ENCODE data around the gene NOL8.

NOL8 gene

DNA sequence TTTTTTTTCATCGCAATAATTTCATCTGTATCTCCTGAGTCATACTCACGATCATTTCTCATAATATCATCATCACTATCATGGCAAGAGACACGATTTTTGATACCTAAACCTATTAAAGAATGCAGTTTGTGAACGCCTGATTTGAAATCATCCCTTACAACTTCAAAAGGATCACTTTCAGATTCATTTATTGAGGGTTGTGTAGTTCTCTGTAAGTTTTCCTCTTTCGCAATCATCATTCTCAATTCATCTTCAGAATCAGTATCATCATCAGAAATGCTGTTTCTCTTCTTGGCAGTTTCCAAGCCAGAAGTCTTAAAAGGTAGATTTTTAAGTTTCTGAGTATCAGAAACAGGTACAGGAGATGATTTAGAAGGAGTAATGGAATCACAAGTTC is 9.7 kb downstream of the NOL8 start:
- in situ Hi-C loops (cut with MboI; ENCODE audit: low pct_unique_long_range_greater_than_20kb, low sequenced_read_pairs, unreplicated experiment): loop anchor here (25.0 kb wide), 1 partner anchor 322 kb away; no protein-coding TSS in a partner anchor
- no peak for DNase-seq (ENCODE audit: low spot score)
- no peak for TF ChIP-seq CTCF (IDR thresholded peaks at IDR 0.05; ENCODE audit: extremely low read depth, insufficient read depth, missing control alignments)

GRCh38 chr9:92313624-92314012 is 11.5 kb downstream of the NOL8 start:
- in situ Hi-C loops (cut with MboI; ENCODE audit: low pct_unique_long_range_greater_than_20kb, low sequenced_read_pairs, unreplicated experiment): loop anchor here (25.0 kb wide), 1 partner anchor 324 kb away; no protein-coding TSS in a partner anchor
- no peak for TF ChIP-seq CTCF (IDR thresholded peaks at IDR 0.05; ENCODE audit: extremely low read depth, insufficient read depth, missing control alignments)
- no peak for DNase-seq (ENCODE audit: low spot score)

- in situ Hi-C loops (cut with MboI; ENCODE audit: low pct_unique_long_range_greater_than_20kb, low sequenced_read_pairs, unreplicated experiment): loop anchor here (25.0 kb wide), 1 partner anchor 324 kb away; no protein-coding TSS in a partner anchor
- no peak for DNase-seq (ENCODE audit: low spot score)
- TF ChIP-seq CTCF (IDR thresholded peaks at IDR 0.05; ENCODE audit: extremely low read depth, insufficient read depth, missing control alignments): no peak
Measured at GRCh38 chr9:92312887-92313623, 12.1 kb downstream of the NOL8 start.

- no peak for TF ChIP-seq CTCF (IDR thresholded peaks at IDR 0.05; ENCODE audit: extremely low read depth, insufficient read depth, missing control alignments)
- in situ Hi-C loops (cut with MboI; ENCODE audit: low pct_unique_long_range_greater_than_20kb, low sequenced_read_pairs, unreplicated experiment): loop anchor here (25.0 kb wide), 1 partner anchor 327 kb away; no protein-coding TSS in a partner anchor
- DNase-seq (ENCODE audit: low spot score): no peak
Measured at GRCh38 chr9:92310562-92310961, 14.6 kb downstream of the NOL8 start.

- TF ChIP-seq CTCF (IDR thresholded peaks at IDR 0.05; ENCODE audit: extremely low read depth, insufficient read depth, missing control alignments): no peak
- in situ Hi-C loops (cut with MboI; ENCODE audit: low pct_unique_long_range_greater_than_20kb, low sequenced_read_pairs, unreplicated experiment): loop anchor here (25.0 kb wide), 1 partner anchor 328 kb away; no protein-coding TSS in a partner anchor
- DNase-seq (ENCODE audit: low spot score): no peak
Measured at GRCh38 chr9:92308893-92309292, 16.3 kb downstream of the NOL8 start.

- in situ Hi-C loops (cut with MboI; ENCODE audit: low pct_unique_long_range_greater_than_20kb, low sequenced_read_pairs, unreplicated experiment): loop anchor here (25.0 kb wide), 1 partner anchor 336 kb away; no protein-coding TSS in a partner anchor
Measured at GRCh38 chr9:92300936-92301335, 24.2 kb downstream of the NOL8 start.

More at GRCh38 chr9:92300936-92301335, 24.2 kb downstream of the NOL8 start:
- DNase-seq (ENCODE audit: low spot score): no peak
- no peak for TF ChIP-seq CTCF (IDR thresholded peaks at IDR 0.05; ENCODE audit: extremely low read depth, insufficient read depth, missing control alignments)

All from GM13977 (cell line).